ENCODE results near the gene ODF2.
A peak's percentile ranks its signal among the peaks of the same experiment; 100 is the strongest.

DNA sequence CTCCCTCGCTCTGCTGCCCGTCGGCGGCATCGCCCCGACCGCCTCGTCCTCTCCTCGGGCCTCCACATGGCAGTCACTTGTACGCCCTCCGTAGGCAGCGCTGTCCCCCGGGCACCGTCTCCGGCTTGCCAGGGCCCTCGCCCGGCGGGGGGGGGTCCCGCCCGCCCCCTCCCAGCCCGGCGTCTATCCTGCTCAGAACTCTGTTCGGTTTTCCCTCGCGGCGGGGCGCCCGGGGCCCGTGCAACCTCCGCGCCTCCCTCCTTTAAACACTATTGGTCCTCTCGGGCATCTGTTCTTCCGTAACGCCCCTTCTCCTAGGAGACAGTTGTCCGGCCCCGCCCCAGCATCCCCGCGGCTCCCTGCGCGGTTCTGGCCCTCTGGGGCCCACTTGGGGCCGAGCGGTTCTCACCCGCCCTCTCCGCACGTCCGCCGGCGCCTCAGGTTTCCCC is 831 bp downstream of the ODF2 start:
- TF ChIP-seq CTCF (IDR thresholded peaks at IDR 0.05) (no peak), MXI1 (IDR thresholded peaks at IDR 0.05; ENCODE audit: low read depth, low read length) (peak; percentile 45; the same call in 1 of the 2 replicates), JUND (IDR thresholded peaks at IDR 0.05) (no peak), EP300 (IDR thresholded peaks at IDR 0.05; ENCODE audit: borderline replicate concordance in 1 of 2, low read depth in 1 of 2, low read length in 1 of 2) (no peak), MEF2A (IDR thresholded peaks at IDR 0.05; ENCODE audit: borderline replicate concordance, low read depth) (no peak), REST (IDR thresholded peaks at IDR 0.05; ENCODE audit: low read depth, low read length) (no peak), ZBTB33 (IDR thresholded peaks at IDR 0.05; ENCODE audit: borderline replicate concordance, low read depth) (no peak), FOXJ3 (CRISPR knock-in tag; IDR thresholded peaks at IDR 0.05) (no peak), FOXM1 (IDR thresholded peaks at IDR 0.05; ENCODE audit: low read depth) (no peak), TCF12 (IDR thresholded peaks at IDR 0.05) (no peak), EZH2phosphoT487 (IDR thresholded peaks at IDR 0.05; ENCODE audit: borderline replicate concordance, low read depth) (no peak)
